OCI-LY7 (cell line): ENCODE measurements around the gene IGF1.

Experiments used
- CTCF ChIP-seq: fragments of 200-600 bp; sonication (generic); conservative IDR thresholded peaks from 2 replicates; pipeline ENCODE4 v1.5.1; 2014; ENCODE audit warnings: mild to moderate bottlenecking, antibody characterized with exemption, low read length, moderate library complexity, mixed read lengths
- EZH2phosphoT487 ChIP-seq: fragments of 200-600 bp; sonication (generic); IDR thresholded peaks from 2 replicates; pipeline ENCODE4 v1.6.1; 2018; ENCODE audit warnings: low read depth, borderline replicate concordance, mild to moderate bottlenecking, mixed run types, antibody characterized with exemption, low read length, moderate library complexity, mixed read lengths

- TF ChIP-seq CTCF: no peak
- TF ChIP-seq EZH2phosphoT487: no peak
These were observed 14.4 kb downstream of the IGF1 start for GRCh38 chr12:102465762-102466560.
